ENCODE results near the gene SLC35E1.

Gene SLC35E1

GRCh38 chr19:16573296-16573695, 1.1 kb upstream of the SLC35E1 start:
- peak overlapping the region; percentile 79 for H3K4me3 ChIP-seq (replicated peaks; ENCODE audit: low read depth, low read length)

GRCh38 chr19:16571822-16572331, 338 bp downstream of the SLC35E1 start:
- Histone ChIP-seq H3K36me3 (ENCODE audit: control insufficient read depth, insufficient read depth, low read length) (peaks cover 27% of the 10 kb centered on the region), H3K4me3 (replicated peaks; ENCODE audit: low read depth, low read length) (peak overlapping the region; percentile 86), H3K27me3 (replicated peaks; ENCODE audit: control insufficient read depth, insufficient read depth, low read length) (no peaks in the 10 kb centered on the region)
- peak; percentile 63 for DNase-seq (ENCODE audit: extremely low read depth, insufficient read length)
- no peak for TF ChIP-seq CTCF (IDR thresholded peaks at IDR 0.05; ENCODE audit: insufficient read depth, low read length, poor library complexity, severe bottlenecking)

More at GRCh38 chr19:16573296-16573695, 1.1 kb upstream of the SLC35E1 start:
- Histone ChIP-seq H3K36me3 (ENCODE audit: control insufficient read depth, insufficient read depth, low read length) (peaks cover 27% of the 10 kb centered on the region), H3K27me3 (replicated peaks; ENCODE audit: control insufficient read depth, insufficient read depth, low read length) (no peaks in the 10 kb centered on the region)
- DNase-seq (ENCODE audit: extremely low read depth, insufficient read length) = no peak
- no peak for TF ChIP-seq CTCF (IDR thresholded peaks at IDR 0.05; ENCODE audit: insufficient read depth, low read length, poor library complexity, severe bottlenecking)

GRCh38 chr19:16571283-16571682, 932 bp downstream of the SLC35E1 start:
- H3K36me3 ChIP-seq (ENCODE audit: control insufficient read depth, insufficient read depth, low read length) = peaks cover 25% of the 10 kb centered on the region
- H3K27me3 ChIP-seq (replicated peaks; ENCODE audit: control insufficient read depth, insufficient read depth, low read length) = no peaks in the 10 kb centered on the region
- H3K4me3 ChIP-seq (replicated peaks; ENCODE audit: low read depth, low read length) = peak overlapping the region; percentile 86
- TF ChIP-seq CTCF (IDR thresholded peaks at IDR 0.05; ENCODE audit: insufficient read depth, low read length, poor library complexity, severe bottlenecking) = no peak
- DNase-seq (ENCODE audit: extremely low read depth, insufficient read length) = no peak

- TF ChIP-seq CTCF (IDR thresholded peaks at IDR 0.05; ENCODE audit: insufficient read depth, low read length, poor library complexity, severe bottlenecking) = no peak
- Histone ChIP-seq H3K36me3 (ENCODE audit: control insufficient read depth, insufficient read depth, low read length) (peaks cover 19% of the 10 kb centered on the region), H3K27me3 (replicated peaks; ENCODE audit: control insufficient read depth, insufficient read depth, low read length) (no peaks in the 10 kb centered on the region), H3K4me3 (replicated peaks; ENCODE audit: low read depth, low read length) (no peak overlapping the region)
- DNase-seq (ENCODE audit: extremely low read depth, insufficient read length) = no peak
Observed at GRCh38 chr19:16569609-16570320, 2.5 kb downstream of the SLC35E1 start.

- H3K36me3 ChIP-seq (ENCODE audit: control insufficient read depth, insufficient read depth, low read length) = peaks cover 24% of the 10 kb centered on the region
- TF ChIP-seq CTCF (IDR thresholded peaks at IDR 0.05; ENCODE audit: insufficient read depth, low read length, poor library complexity, severe bottlenecking) = no peak
- no peaks in the 10 kb centered on the region for H3K27me3 ChIP-seq (replicated peaks; ENCODE audit: control insufficient read depth, insufficient read depth, low read length)
- DNase-seq (ENCODE audit: extremely low read depth, insufficient read length) = no peak
- H3K4me3 ChIP-seq (replicated peaks; ENCODE audit: low read depth, low read length) = no peak overlapping the region
Observed at GRCh38 chr19:16566702-16567101, 5.5 kb downstream of the SLC35E1 start.
